BE2C (cell line): ENCODE measurements around the gene DNAJB8.
A peak's percentile ranks its signal among the peaks of the same experiment; 100 is the strongest.

Source experiments
- DNase-seq: peaks from one replicate; pipeline ENCODE4 v3.0.0-alpha.2; 2020
- H3K27me3 ChIP-seq: fragments of 250-450 bp; sonication (Bioruptor Pico); 2 replicates; pipeline ENCODE4 v1.5.1; 2020; ENCODE audit warnings: mild to moderate bottlenecking
- H3K36me3 ChIP-seq: fragments of 250-450 bp; sonication (Bioruptor Pico); 2 replicates; pipeline ENCODE4 v1.5.1; 2020; ENCODE audit warnings: mild to moderate bottlenecking
- H3K4me1 ChIP-seq: fragments of 250-450 bp; sonication (Bioruptor Pico); 2 replicates; pipeline ENCODE4 v1.5.1; 2020
- H3K4me3 ChIP-seq: 2 replicates; pipeline ENCODE4 v1.5.1; 2011; ENCODE audit warnings: low read depth, low read length
- H3K9me3 ChIP-seq: fragments of 250-450 bp; sonication (Bioruptor Pico); 2 replicates; pipeline ENCODE4 v1.5.1; 2020
- TF ChIP-seq, protein P1 (sequence below): IDR thresholded peaks from 2 replicates; pipeline ENCODE4 v1.5.1; 2012; ENCODE audit warnings: mild to moderate bottlenecking, low read depth, low read length

Gene DNAJB8

DNA sequence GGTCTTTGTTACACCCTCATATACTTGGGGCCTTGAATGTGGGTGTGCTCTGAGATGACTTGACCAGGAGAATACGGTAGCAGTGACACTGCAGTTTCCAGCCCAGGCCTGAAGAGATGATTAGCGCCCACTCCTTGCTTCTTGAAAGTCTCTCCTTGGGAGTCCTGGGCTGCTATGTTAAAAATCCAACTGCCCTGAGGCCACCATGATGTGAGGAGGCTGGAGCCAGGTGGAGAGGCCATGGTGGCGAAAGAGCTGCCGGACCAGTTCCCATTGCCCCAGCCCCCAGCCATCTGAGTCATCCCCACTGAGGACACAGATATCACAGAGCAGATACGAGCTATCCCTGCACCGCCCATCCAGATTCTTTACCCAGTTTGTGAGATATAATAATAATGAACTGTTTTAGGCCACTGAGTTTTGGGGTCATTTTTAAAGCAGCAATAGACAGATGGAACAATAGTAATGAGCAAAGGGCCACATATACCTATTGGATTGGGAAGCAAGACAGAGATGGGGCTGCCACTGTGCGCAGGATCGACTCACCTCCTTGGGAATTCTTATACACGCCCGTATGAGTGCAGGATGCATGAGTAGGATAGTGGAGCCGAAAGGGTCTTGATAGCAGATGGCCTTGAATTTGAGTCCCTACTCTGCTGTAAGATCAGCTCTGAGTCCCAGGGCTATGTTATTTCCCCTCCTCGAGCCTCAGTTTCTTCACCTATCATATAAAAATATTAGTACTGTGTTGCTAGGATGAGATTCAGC is 38.5 kb upstream of the DNAJB8 start:
- TF ChIP-seq, protein P1, sequence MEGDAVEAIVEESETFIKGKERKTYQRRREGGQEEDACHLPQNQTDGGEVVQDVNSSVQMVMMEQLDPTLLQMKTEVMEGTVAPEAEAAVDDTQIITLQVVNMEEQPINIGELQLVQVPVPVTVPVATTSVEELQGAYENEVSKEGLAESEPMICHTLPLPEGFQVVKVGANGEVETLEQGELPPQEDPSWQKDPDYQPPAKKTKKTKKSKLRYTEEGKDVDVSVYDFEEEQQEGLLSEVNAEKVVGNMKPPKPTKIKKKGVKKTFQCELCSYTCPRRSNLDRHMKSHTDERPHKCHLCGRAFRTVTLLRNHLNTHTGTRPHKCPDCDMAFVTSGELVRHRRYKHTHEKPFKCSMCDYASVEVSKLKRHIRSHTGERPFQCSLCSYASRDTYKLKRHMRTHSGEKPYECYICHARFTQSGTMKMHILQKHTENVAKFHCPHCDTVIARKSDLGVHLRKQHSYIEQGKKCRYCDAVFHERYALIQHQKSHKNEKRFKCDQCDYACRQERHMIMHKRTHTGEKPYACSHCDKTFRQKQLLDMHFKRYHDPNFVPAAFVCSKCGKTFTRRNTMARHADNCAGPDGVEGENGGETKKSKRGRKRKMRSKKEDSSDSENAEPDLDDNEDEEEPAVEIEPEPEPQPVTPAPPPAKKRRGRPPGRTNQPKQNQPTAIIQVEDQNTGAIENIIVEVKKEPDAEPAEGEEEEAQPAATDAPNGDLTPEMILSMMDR, result no peak
- Histone ChIP-seq H3K36me3 (no peaks in the 10 kb centered on the region), H3K27me3 (no peaks in the 10 kb centered on the region), H3K4me1 (no peaks in the 10 kb centered on the region), H3K4me3 (no peak overlapping the region), H3K9me3 (peaks cover 3% of the 10 kb centered on the region; the same call in 1 of the 2 replicates)
- no peak for DNase-seq

DNA sequence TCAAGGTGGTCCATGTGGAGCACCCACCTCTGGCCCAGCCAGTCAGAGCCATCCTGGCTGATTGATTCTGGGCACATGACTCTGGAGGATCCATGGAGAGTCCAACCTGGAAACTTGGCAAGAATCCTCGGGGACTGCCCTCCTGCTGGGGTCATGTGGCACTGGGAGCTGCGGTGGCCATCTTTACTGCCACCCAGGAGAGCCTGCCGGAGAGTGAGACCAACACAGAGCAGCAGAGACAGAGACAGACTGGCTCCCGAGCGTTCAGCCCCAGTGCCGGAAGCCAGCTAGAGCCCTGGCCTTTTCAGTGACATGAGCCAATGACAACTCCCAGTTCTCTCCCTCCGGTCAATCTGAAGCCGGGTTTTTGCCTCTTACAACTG is 37.8 kb upstream of the DNAJB8 start:
- Histone ChIP-seq H3K9me3 (peaks cover 3% of the 10 kb centered on the region; the same call in 1 of the 2 replicates), H3K4me3 (no peak overlapping the region), H3K4me1 (no peaks in the 10 kb centered on the region), H3K36me3 (no peaks in the 10 kb centered on the region), H3K27me3 (no peaks in the 10 kb centered on the region)
- TF ChIP-seq, protein P1, result no peak
- no peak for DNase-seq

DNA sequence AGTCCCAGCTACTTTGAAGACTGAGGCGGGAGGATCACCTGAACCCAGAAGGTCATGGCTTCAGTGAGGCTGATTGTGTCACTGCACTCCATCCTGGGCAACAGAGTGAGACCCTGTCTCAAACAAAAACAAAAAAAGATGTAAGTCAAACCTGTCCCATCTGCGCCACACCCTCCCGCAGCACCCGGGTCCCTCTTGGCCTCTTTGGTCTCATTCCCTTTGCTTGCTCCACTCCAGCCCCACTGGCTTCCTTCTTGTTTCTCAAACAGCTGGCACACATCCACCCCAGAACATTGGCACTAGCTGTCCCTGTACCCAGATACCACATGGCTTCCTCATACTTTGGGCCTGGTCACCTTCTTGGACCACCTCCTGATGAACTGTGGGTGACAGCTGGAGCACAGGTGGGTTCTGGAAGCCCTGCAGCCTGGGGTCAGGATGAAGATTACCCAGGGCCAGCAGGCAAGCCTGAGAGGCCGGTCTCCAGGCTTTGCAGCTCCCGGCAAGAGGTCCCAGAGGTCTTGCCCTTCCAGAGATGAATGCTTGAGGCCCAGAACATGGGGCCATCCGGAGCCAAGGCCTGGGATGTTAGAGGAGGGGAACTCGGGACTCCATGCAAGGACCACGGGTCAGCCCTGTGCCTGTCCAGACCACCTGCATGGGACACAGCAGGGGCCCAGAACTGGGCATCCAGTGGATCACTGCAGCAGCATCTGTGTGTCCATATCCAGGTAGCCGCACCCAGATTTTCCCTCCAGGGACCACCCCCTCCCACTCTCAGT is 37.3 kb upstream of the DNAJB8 start:
- H3K4me1 ChIP-seq, result no peaks in the 10 kb centered on the region
- H3K36me3 ChIP-seq, result no peaks in the 10 kb centered on the region
- peaks cover 3% of the 10 kb centered on the region; the same call in 1 of the 2 replicates for H3K9me3 ChIP-seq
- no peak overlapping the region for H3K4me3 ChIP-seq
- TF ChIP-seq, protein P1, result no peak
- no peaks in the 10 kb centered on the region for H3K27me3 ChIP-seq
- no peak for DNase-seq

GRCh38 chr3:128503164-128503651 is 36.5 kb upstream of the DNAJB8 start:
- H3K36me3 ChIP-seq, result no peaks in the 10 kb centered on the region
- H3K27me3 ChIP-seq, result no peaks in the 10 kb centered on the region

GRCh38 chr3:128502712-128503111 is 36.0 kb upstream of the DNAJB8 start:
- TF ChIP-seq, protein P1, result no peak

More at GRCh38 chr3:128503164-128503651, 36.5 kb upstream of the DNAJB8 start:
- H3K9me3 ChIP-seq, result peaks cover 3% of the 10 kb centered on the region; the same call in 1 of the 2 replicates
- H3K4me3 ChIP-seq, result no peak overlapping the region
- peak; percentile 33 for DNase-seq
- TF ChIP-seq, protein P1, result peak; percentile 49
- peaks cover 3% of the 10 kb centered on the region; the same call in 1 of the 2 replicates for H3K4me1 ChIP-seq

More at GRCh38 chr3:128502712-128503111, 36.0 kb upstream of the DNAJB8 start:
- no peaks in the 10 kb centered on the region for H3K27me3 ChIP-seq
- no peak overlapping the region for H3K4me3 ChIP-seq
- H3K9me3 ChIP-seq, result peaks cover 3% of the 10 kb centered on the region; the same call in 1 of the 2 replicates
- DNase-seq, result no peak
- no peaks in the 10 kb centered on the region for H3K36me3 ChIP-seq
- H3K4me1 ChIP-seq, result peaks cover 6% of the 10 kb centered on the region; the same call in 1 of the 2 replicates
